HG02981 (cell line): ENCODE measurements around the gene PRAME.
"Not testable (repeated sequence)": the region's sequence is repeated elsewhere in the genome, so short reads cannot be mapped to it uniquely, and the experiment has no call there.

Experiments
- ATAC-seq: cut with Tn5 transposase; IDR thresholded peaks from one replicate; pipeline ENCODE4 v1.9.1; 2021; ENCODE audit warnings: mild to moderate bottlenecking, moderate library complexity; ENCODE audit not compliant: unreplicated experiment

Gene PRAME

DNA sequence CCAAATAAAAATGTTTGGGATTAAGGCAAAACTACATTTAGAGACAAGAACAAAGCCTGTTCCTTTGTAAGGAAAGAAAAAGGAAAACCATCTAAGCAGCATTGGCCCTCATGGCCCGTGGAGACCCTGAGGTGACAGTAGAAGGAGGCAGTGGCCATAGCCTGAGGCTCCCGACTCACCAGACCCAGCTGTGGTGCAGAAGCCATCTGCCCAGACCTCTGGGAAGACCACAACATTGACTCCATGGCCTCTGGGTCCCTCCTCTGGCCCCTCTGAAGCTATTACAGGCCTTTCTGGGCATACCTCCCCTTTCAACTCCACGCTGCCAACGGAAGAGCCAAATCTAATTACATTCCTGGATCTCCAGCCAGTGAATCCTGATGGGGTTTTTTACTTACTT, 6.4 kb downstream of the PRAME start:
- no peak for ATAC-seq

DNA sequence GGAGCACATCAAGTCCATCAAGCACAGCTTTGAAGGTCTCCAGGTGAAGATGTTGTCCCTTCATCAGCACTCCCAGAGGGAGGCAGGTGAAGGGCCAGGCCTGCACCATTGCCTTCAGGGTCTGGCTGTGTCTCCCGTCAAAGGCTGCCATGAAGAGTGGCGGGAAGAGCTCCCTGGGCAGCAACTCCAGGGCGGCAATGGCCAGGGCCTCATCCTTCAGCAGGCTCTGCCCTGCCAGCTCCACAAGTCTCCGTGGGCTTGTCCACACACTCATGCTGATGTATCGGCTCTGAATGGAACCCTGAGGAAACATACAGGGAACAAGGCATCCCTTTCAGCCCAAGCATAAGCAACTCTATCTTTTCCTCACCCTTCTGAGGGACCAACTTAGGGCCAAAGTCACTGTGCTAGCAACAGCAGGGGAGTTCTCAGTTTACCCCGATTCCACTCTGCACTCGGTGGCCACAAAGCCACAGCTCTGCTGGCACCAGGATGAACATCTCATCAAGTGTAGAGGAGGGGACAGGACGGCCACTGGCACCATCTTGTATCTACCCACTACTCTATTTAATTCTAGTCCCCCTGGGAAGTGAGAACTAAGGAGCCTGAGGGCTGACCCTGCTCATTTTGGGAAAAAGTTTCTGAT, 8.2 kb downstream of the PRAME start:
- no peak for ATAC-seq

DNA sequence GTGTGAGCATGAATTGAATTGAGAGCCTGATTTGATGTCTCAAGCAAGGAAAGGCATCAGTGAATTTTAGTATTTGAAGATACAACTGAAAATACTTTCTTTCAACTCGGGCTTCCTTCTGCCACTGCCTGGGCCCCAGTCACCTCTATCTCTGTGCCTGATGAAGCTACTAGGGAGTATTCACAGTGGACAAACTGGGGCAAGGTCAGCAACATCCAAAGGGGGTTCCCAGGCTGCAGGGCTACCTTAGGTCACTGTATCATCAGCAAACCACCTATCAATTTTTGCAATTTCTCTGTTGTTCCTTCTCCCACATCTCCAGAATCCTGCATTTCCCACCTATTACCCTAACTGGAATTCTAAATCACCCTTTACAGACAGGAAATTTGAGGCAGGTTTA, 10.2 kb downstream of the PRAME start:
- ATAC-seq: no peak

DNA sequence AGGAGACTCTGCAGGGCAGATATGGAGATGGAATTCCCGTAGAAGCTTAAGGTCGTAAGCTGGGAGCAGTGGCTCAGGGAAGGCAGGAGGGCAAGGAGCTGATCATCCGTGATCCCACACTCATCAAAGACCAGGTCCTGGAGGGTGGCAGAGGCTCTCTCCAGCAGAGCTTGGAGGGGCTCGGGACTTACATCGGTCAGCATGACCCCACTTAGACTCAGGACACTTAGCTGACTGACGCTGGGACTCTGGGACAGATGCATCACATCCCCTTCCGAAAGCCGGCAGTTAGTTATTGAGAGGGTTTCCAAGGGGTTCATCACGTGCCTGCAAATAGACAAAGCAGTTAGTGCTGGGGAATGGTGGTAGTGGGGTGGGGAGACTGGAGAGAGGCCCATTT, 10.7 kb downstream of the PRAME start:
- no peak for ATAC-seq

DNA sequence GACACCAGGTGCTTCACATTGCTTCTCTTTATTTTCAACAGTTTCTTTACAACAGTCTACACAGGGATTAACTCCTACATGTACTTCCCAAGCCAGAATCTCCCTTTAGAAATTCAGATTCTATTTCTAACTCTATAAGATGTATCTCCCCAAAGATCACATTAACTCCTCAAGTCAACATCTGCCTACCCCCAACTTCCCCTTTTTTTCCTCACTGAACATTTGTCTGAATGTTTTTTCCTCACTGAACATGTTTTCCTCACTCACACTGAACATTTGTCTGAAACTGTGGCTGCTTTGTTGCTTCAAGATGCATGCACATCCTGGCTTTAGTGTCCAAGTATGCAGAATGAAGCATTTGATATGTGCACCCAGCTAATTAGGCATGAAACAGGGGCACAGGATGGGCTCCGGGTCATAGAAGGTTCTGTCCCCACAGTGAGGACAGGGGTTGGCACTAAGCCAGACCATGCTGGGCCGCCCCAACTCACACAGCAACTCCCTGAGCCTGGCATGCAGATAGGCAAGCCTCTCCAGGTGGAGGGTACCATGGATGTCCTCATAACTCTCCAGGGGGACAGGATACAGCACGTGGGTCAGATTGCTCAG, 11.3 kb downstream of the PRAME start:
- no peak for ATAC-seq

DNA sequence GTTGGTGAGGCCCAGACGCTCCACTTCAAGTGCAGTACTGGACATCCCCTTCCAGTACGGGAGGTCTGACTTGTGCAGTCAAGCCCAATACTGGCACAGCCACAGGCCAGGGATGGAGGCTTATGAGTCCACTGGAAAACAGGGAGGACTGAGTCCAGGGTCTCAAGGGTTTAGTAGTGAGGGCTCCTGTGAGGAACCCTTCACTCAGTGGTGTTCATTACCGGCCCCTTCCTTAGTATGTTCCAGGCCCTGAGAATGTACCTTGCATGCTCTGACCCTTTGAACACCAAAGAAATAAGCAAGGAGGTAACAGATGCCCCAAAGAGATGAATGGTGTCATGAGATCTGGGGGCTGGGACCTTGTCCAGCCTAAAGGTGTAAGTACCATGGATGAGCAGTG, 11.8 kb downstream of the PRAME start:
- no peak for ATAC-seq

DNA sequence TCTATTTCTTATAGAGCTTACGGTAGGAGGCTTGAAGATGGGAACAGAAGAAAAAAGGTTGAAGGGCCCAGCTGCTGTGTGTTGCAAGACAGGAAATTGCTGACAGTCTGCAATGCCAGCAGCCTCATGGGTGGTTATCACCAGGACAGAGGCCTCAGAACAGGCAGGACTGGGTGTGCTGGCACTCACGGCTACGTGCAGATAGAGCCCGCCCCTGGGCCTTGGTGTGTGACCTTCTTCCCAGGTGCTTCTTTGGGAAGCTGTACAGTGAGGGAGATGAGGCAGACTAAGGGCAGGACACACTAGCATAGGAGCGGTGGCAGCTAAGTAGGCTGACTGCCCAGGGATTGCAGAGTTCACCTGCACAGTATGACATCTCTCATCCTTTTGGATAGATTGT, 12.6 kb downstream of the PRAME start:
- ATAC-seq: no peak

DNA sequence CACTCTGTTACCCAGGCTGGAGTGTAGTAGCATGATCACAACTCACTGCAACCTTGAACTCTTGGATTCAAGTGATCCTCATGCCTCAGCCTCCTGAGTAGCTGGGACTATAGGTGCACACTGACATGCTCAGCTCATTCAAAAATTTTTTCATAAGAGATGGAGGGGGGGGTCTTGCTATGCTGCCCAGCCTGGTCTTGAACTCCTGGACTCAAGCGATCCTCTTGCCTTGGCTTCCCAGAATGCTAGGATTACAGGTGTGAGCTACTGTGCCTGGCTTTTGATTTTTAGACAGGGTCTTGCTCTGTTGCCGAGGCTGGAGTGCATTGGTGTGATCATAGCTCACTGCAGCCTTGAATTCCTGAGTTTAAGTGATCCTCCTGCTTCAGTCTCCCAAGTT, 14.0 kb downstream of the PRAME start:
- no peak for ATAC-seq

DNA sequence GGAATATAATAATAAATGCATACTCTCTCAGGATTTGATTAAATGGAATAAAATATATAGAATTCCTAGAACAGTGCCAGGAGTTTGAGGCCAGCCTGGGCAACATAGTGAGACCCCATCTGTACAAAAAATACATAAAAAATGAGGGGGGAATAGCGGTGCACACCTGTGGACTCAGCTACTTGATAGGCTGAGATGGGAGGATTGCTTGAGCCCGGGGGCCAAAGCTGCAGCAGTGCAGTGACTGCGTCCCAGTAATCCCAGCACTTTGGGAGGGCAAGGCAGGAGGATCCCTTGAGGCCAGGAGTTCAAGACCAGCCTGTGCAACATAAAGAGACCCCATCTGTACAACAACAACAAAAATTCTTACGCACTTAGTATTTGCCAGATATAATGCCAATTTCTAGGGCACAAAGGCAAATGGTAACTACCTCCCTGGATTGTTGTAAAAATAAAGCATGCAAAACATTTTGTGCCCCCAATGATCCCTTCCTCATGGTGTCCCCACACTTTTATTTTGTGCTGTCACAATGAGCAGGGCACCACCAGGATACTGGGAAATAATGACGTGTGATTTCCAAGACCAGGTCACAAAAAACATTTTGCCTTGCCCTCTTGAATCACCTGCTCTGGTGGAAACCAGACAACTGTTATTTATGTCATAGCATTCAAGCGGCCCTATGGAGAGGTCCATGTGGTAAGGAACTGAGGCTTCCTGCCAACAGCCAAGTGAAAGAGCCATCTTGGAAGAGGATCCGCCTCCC, 20.7 kb downstream of the PRAME start:
- ATAC-seq: no peak

DNA sequence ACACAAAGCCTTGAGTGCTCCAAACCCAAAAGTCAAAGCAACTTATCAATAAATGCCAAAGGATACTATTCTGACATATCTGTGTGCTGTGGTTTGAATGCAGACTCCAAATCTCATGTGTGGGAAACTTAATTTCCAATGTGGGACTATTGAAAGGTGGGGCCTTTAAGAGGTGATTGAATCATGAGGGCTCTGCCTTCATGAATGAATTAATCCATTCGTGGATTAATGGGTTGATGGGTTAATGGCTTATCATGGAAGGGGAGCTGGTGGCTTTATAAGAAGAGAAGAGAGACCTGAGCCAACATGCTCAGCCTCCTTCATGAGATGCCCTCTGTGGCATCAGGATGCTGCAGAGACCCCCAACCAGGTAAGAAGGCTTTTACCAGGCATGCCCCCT, 22.1 kb downstream of the PRAME start:
- ATAC-seq: no peak

DNA sequence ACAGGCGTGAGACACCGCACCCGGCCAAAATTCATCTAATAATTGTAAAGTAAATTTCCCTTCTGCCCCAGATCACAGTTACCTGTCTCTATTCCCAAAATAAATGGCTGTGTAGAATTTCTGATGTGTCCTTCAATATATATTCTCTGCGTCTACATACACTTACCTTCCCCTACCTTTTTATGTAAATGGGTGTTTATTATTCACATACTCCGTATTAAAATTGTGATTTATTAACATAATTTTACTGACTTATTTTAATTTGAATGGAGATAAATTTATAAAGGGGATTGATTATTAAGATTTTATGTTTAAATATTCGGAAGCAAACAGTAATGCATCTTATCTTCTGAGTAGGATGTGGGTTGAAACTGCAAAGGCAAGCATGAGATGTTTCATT, 22.6 kb downstream of the PRAME start:
- ATAC-seq: no peak

DNA sequence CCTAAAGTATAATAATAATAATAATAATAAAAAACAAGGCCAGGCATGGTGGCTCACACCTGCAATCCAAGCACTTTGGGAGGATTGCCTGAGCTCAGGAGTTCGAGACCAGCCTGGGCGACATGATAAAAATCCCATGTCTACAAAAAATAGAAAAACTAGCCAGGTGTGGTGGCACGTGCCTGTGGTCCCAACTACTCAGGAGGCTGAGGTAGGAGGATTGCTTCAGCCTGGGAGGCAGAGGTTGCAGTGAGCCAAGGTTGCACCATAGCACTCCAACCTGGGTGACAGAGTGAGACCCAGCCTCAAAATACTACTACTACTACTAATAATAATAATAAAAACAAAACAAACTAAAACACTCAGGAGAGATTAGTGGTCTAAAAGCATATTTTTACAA, 23.4 kb downstream of the PRAME start:
- no peak for ATAC-seq

DNA sequence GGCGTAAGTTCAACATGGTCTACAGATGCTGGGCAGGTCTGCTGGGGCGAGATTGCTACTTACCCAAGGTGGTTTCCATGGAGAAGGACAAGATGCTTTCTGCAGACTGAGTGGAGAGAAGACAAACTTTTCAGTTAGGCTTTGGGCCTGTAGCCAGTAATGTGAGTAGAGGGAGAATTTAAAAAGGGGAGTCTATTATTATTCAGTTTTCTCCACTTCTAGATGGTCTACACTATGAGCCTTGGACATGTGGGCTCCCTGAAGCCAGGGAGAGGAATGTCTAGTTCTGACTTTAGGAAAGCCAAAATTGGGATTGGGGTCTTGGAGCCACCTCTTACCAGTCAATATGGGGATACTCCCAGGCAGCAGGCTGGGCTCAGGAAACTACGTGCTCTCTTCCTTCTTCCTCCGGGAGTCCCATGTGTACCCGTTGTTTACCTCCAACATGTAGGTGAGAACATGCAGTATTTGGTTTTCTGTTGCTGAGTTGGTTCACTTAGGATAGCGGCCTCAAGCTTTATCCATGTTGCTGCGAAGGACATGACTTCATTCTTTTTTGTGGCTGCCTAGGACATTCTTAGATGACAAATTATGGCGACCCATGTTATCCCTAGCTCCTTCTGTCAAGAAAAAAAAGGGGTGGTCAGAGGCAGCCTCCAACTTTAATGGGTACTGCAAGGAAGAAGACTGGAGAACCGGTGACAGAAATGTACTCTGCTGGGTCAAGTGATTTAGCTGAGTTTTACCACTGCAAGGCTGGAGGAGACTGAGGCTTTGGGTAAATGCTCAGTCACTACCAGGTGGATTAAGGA, 24.3 kb downstream of the PRAME start:
- ATAC-seq: no peak

DNA sequence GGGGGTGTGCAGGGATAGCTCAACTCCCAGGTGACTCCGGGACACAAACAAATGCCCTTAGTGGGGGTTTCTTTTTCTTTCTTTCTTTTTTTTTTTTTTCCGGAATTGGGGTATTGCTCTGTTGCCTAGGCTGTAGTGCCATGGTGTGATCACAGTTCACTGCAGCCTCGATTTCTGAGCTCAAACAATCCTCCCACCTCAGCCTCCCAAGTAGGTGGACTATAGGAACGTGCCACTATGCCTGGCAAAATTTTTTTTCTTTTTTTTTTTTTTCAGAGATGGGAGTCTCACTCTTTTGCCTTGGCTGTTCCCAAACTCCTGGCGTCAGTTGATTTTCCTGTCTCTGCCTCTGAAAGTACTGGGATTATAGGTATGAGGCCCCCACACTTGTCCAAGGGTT, 25.2 kb downstream of the PRAME start:
- ATAC-seq: no peak

DNA sequence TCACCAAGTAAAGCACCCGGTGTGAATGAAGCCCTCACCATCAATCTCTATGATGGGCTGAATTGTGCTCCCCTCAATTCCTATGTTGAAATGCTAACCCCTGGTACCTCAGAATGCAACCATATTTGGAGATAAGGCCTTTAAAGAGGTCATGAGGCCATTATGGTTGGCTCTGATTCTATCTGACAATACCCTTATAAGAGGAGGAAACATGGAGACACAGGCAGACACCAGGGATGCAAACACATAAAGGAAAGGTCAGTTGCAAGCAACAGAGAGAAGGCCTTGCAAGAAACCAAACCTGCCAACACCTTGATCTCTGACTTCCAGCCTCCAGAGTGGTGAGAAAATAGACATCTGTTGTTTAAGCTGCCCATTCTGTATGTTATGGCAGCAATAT, 25.6 kb downstream of the PRAME start:
- ATAC-seq: no peak

DNA sequence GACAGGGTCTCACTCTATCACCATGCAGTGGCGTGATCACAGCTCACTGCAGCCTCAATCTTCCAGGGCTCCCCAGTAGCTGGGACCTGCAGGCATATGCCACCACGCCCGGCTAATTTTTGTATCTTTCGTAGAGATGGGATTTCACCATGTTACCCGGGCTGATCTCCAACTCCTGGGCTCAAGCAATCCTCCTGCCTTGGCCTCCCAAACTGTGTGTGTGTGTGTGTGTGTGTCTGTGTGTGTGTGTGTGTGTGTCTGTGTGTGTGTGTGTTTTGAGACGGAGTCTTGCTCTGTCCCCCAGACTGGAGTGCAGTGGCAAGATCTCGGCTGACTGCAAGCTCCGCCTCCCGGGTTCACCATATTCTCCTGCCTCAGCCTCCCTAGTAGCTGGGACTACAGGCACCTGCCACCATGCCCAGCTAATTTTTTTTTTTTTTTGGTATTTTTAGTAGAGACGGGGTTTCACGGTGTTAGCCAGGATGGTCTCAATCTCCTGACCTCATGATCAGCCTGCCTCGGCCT, 26.5 kb downstream of the PRAME start:
- ATAC-seq: not testable (repeated sequence)

DNA sequence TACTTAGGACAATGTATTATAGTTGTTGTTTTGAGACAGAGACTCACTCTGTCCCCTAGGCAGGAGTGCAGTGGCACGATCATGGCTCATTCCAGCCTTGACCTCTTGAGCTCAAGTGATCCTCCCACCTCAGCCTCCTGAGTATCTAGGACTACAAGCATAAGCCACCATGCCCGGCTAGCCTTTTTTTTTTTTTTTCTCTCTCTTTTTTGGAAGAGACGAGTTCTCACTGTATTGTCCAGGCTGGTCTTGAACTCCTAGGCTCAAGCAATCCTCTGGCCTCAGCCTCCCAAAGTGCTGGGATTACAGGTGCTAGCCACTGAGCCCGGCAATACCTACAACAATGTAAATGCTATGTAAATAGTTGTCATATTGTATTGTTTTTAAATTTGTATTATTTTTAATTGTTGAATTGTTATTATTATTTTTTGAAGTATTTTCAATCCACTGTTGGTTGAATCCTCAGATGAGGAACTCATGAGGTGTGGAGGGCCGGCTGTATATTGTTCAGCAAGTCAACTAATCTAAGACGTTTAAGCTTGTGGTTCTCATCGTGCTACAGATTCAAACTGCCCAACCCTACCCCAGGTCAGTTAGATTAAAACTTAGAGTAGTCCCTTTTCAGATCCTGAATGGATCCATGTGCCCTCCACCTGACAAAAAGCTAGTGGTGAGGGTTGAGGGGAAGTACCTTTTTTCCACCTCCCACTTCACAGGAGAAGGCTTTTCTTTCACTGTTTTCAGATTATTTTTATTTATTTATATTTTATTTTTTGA, 27.1 kb downstream of the PRAME start:
- no peak for ATAC-seq

DNA sequence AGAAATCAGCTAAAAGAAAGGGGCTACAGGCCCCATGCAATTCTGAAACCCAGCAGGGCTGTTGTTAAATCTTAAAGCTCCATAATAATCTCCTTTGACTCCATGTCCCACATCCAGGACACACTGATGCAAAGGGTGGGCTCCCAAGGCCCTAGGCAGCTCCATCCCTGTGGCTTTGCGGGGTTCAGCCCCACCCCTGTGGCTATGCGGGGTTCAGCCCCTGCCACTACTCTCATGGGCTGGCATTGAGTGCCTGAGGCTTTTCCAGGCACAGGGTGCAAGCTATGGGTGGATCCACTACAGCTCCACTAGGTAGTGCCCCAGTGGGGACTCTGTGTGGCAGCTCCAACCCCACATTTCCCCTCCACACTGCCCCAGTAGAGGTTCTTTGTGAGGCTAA, 30.3 kb downstream of the PRAME start:
- no peak for ATAC-seq

DNA sequence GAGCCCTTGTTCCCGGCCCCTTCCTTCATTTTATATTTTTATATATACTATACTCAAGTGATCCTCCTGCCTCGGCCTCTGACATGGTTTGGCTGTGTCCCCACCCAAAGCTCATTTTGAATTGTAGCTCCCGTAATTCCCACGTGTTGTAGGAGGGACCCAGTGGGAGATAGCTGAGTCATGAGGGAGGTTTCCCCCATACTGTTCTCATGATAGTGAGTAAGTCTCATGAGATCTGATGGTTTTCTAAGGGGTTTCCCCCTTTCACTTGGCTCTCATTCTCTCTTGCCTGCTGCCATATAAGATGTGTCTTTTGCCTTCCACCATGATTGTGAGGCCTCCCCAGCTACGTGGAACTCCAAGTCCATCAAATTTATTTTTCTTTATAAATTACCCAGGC, 31.8 kb downstream of the PRAME start:
- ATAC-seq: no peak

DNA sequence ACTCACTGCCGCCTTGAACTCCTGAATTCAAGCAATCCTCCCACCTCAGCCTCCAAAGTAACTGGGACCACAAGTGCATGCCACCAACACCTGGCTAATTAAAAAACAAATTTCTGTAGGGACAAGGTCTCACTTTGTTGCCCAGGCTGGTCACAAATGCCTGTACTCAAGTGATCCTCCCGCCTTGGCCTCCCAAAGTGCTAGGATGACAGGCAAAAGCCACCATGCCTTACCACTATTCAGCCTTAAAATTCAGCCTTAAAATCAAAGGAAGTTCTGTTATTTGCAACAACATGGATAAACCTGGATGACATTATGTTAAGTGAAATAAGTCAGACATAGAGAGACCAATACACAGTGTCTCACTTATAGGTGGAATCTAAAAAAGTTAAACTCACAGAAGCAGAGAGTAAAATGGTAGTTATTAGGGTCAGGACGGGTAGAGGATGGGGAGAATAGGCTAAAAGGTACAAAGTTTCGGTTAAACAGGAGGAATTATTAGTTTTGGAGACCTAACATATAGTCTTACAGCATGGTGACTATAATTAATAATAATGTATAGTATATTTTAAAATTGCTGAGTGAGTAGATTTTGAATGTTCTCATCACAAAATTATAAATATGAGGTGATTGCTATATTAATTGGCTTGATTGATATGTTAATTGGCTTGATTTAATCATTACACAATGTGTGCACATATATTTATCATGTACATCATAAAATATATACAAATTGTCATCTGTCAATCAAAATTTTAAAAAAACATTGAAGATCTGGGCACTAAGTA, 32.7 kb downstream of the PRAME start:
- ATAC-seq: no peak
